Tibial nerve (tissue), 4 donors: Measurements from ENCODE around the gene TOMM70.

Experiments used
- EP300 ChIP-seq, 2 donors: sonication (generic); formaldehyde crosslinking; IDR thresholded peaks; one replicate each; pipeline ENCODE4 v1.6.1; 2017; ENCODE audit warnings: antibody characterized with exemption in 2 of 2, mild to moderate bottlenecking in 1 of 2
- POLR2A ChIP-seq, 2 donors: fragments of 450-650 bp; IDR thresholded peaks; one replicate each; pipeline ENCODE4 v1.6.1; 2017; ENCODE audit warnings: antibody characterized with exemption in 2 of 2, mild to moderate bottlenecking in 2 of 2, moderate library complexity in 2 of 2
- TF ChIP-seq, protein P1 (sequence below), 5 experiments: fragments of 200-600 bp in 3 of 5; fragments of 450-650 bp in 2 of 5; sonication (generic) in 3 of 5; IDR thresholded peaks; one replicate each; pipeline ENCODE4 v1.5.1; 2016 to 2019; ENCODE audit warnings: antibody characterized with exemption in 5 of 5, mild to moderate bottlenecking in 3 of 5, moderate library complexity in 2 of 5

DNA sequence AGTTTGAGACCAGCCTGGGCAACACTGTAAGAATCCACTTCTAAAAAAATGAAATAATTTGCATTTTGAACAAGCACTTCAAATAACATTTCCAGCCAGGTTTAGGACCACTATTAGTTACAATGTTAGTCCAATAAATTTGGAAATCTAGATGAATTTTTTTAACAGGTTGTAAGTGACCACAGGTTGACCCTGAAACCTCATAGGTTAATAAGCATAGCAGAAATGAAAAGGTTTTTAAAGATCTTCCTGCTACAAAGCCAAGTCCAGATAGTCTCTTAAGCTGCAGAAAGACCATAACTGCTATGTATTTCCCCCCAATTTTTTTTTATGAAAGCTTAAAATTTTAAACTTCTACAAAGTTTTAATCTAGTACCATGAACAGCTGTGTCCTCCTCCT, 67.8 kb downstream of the TOMM70 start:
- TF ChIP-seq, protein P1, sequence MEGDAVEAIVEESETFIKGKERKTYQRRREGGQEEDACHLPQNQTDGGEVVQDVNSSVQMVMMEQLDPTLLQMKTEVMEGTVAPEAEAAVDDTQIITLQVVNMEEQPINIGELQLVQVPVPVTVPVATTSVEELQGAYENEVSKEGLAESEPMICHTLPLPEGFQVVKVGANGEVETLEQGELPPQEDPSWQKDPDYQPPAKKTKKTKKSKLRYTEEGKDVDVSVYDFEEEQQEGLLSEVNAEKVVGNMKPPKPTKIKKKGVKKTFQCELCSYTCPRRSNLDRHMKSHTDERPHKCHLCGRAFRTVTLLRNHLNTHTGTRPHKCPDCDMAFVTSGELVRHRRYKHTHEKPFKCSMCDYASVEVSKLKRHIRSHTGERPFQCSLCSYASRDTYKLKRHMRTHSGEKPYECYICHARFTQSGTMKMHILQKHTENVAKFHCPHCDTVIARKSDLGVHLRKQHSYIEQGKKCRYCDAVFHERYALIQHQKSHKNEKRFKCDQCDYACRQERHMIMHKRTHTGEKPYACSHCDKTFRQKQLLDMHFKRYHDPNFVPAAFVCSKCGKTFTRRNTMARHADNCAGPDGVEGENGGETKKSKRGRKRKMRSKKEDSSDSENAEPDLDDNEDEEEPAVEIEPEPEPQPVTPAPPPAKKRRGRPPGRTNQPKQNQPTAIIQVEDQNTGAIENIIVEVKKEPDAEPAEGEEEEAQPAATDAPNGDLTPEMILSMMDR (IDR thresholded peaks at IDR 0.05): no peak
- TF ChIP-seq POLR2A (IDR thresholded peaks at IDR 0.05): no peak
- TF ChIP-seq EP300 (IDR thresholded peaks at IDR 0.05): no peak
